ENCODE measurements around the gene CHST11.

Gene CHST11

GRCh38 chr12:104433061-104433460, 23.7 kb upstream of the CHST11 start:
- no peak for DNase-seq (ENCODE audit: low read depth)

DNA sequence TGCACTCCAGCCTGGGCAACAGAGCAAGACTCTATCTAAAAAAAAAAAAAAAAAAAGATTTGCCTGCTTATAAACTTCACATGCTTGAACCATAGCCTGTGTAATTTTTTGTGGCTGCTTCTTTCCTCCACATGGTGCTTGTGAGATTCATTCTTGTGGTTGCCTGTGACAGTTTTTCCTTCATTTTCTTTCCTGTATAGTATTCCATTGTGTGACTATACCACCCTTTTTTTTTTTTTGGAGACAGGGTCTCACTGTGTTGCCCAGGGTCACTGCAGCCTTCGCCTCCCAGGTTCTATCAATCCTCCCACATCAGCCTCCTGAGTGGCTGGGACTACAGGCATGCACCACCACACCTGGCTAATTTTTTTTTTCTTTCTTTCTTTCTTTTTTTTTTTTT, 22.6 kb upstream of the CHST11 start:
- no peak for DNase-seq (ENCODE audit: low read depth)

DNA sequence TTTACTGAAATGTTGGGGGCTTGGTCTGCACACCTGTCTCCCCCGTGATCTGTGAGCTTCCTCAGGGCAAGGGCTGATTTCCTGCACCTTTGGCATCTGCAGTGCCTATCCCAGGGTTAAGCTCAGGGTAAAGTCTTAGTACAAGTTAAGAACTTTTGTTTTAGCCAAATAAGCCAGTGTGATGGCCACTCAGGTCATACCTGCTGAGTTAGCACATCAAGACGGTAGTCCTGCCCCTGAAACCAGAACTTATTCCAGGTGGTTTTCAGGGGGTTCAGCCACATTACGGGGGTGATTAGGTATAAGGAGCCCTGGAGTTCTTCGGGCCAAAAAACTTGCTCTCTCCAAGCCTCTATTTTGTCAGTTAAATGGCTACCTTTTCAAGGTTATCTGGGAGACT, 21.6 kb upstream of the CHST11 start:
- DNase-seq (ENCODE audit: low read depth) = no peak

- no peak for DNase-seq (ENCODE audit: low read depth)
Observed at GRCh38 chr12:104435765-104436164, 21.0 kb upstream of the CHST11 start.

DNA sequence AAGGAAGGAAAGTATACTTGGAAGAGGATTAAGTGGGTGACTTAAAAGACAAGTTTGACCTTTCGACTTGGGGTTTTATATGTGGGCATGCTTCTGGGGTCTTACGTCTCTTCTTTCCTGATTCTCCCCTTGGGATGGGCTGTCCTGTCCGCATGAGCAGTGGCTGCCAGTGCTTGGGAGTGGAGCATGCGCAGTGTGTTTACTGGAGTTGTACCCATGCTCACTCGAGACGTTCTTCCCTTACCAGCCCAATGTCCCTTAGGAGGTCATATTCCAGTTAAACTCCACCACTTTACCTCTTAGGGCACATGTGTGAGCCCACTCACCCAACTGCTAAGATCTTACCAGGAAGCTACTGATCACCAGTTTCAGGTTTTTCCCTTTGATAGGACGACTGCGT, 20.0 kb upstream of the CHST11 start:
- DNase-seq (ENCODE audit: low read depth) = no peak

- DNase-seq (ENCODE audit: low read depth) = no peak
Observed at GRCh38 chr12:104438134-104438533, 18.6 kb upstream of the CHST11 start.

GRCh38 chr12:104439137-104439536, 17.6 kb upstream of the CHST11 start:
- no peak for DNase-seq (ENCODE audit: low read depth)

- no peak for DNase-seq (ENCODE audit: low read depth)
Observed at GRCh38 chr12:104443008-104443407, 13.7 kb upstream of the CHST11 start.

- DNase-seq (ENCODE audit: low read depth) = no peak
Observed at GRCh38 chr12:104446646-104447421, 9.9 kb upstream of the CHST11 start.

GRCh38 chr12:104448031-104448430, 8.7 kb upstream of the CHST11 start:
- DNase-seq (ENCODE audit: low read depth) = no peak

- no peak for DNase-seq (ENCODE audit: low read depth)
Observed at GRCh38 chr12:104448451-104448850, 8.3 kb upstream of the CHST11 start.

DNA sequence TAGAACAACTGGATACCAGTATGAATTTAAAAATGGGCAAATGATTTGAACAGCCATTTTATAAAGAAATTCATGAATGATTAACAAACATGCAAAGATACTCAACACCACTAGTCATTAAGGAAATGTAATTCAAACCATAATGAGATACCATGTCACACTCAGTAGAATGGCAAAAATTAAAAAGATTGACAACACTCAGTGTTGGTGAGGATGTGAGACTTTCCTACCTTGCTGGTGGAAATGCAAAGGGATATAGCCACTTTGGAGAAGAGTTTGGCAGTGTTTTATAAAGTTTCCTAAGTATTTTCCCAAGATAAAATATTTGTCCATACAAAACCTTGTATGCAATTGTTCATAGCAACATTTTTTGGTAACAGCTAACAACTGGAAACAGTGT, 6.0 kb upstream of the CHST11 start:
- DNase-seq (ENCODE audit: low read depth) = no peak

DNA sequence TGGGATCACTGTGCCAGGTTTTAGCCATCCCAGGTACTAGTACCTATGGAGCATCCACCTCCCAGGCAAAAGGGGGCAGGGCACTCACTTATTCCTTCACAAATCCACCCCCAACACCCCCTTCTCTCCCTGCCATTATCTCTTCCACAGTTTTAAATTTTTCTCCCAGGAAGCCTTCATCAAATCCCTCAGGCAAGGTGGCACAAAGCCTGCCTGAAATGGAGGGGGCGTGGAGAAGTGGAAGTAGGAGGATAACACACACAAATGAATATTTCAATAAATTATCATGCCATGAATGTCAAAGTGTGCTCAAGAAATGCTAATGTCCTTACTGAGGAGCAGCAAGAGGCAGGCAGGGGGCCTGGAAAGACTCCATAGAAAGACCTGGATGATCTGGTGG, 4.7 kb upstream of the CHST11 start:
- DNase-seq (ENCODE audit: low read depth) = no peak

- no peak for DNase-seq (ENCODE audit: low read depth)
Observed at GRCh38 chr12:104453133-104453532, 3.6 kb upstream of the CHST11 start.

DNA sequence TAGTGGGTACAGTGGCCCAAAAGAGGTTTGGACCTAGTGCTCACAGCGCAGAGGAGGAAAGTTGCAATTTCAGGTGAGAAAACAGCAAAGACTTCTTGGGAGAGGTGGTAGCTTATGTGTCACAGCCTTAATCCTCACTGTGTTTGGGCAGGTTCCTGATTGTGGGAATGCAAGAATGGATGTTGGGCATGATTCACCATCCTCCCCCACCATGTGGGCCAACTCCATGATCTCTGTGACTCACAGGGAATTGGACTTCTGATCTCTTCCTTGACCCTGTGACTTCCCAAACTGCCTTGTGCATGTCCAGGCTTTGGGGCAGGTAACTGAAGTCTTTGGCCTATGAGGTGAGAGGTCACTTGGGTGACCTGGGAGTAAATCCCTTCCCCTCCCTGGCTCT, 1.8 kb upstream of the CHST11 start:
- DNase-seq (ENCODE audit: low read depth) = no peak

DNA sequence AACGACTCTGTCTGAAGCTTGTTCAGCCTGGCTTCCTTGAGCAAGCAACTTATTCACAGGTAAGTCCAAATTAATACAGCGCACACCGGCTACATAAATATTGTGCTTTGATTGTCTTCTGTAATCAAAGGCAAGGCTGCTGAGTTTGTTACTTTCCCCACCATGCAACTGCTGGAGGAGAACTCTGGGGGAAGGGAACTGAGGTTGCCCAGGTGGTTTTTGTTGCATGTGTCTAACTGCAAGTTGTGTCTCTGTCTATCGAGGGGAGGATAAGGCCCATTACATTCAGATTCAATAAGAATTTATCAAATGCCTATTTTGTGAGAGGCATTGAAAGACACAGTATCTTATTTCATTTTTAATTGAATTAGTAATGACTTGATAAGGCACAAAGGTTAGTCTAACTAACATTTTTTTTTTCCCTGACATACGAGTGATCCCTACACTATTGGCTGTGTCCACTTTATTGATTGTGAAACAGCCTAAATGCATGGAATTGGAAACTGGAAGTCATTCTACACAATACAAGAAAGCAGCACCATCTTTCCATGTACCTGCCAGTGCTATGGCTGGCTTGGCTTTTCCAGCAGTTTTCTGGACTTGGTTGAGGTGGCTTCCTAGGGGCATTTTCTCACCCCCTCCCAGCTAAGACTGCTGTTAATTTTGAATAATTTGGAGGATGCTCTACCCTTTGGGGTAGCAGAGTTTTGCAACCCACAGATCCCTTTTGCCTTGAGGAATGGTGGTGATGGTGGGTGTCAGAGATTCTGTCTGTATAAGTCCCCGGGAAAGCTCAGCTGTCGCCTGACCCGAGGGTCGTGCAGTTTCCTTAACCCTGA, 951 bp upstream of the CHST11 start:
- no peak for DNase-seq (ENCODE audit: low read depth)

GRCh38 chr12:104456950-104457745, 400 bp downstream of the CHST11 start:
- peak; percentile 40 for DNase-seq (ENCODE audit: low read depth)

- DNase-seq (ENCODE audit: low read depth) = peak; percentile 39
Observed at GRCh38 chr12:104457746-104458693, 1.3 kb downstream of the CHST11 start.

- DNase-seq (ENCODE audit: low read depth) = no peak
Observed at GRCh38 chr12:104458694-104459367, 2.1 kb downstream of the CHST11 start.

DNA sequence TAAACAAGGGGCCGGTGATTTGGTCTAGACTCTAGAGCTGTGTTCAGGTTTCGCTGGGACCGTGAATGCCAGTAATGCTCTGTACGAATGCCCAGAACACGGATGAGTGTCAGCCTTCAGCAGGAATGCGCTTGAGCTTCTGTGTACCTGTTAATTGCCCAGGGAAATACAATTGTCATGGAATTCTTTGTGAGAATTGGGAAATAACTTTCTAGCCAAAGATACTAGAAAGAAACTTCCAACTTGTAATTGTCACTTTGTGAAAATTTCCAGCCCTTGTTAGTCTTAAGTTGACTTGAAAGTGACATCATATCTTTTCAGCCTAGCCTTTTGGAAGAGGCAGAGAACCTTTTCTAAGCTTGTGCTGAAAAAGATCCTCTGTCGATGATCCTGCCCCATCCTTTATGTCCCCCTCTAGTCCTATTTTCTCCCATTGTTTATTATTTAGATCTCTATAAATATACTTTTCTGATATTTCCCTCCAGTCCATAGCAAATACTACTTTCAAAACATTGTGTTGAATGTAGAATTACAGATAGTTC, 2.7 kb downstream of the CHST11 start:
- no peak for DNase-seq (ENCODE audit: low read depth)

All from activated T-helper 9 cell treated with anti-CD3 and anti-CD28 coated beads, Interleukin-2, amount 50 U/mL, for 16 hours (primary cell).